B cell (primary cell): Measurements from ENCODE around the gene CYGB. TPM values are rescaled to one million over a fixed set of nuclear protein-coding genes. Genes with fewer than 3 reads are reported as not detected.

Experiments
- ATAC-seq: fragments of 200-7000 bp; cut with Tn5 transposase; one replicate; pipeline ENCODE4 v1.10.0; 2021; ENCODE audit warnings: low read depth, mild to moderate bottlenecking, moderate number of reproducible peaks, moderate library complexity
- CTCF ChIA-PET: fragments of 350-600 bp; sonication (Branson Sonifier 250); formaldehyde crosslinking; loops from one replicate; lab custom pipeline; 2021; ENCODE audit warnings: antibody characterized with exemption, inconsistent platforms; lab: Charles Lee
- POLR2A ChIA-PET: fragments of 350-600 bp; sonication (Branson Sonifier 250); formaldehyde crosslinking; loops from one replicate; lab custom pipeline; 2021; ENCODE audit warnings: antibody characterized with exemption; lab: Charles Lee
- DNase-seq: peaks from one replicate; pipeline ENCODE4 v3.0.0; 2013
- H2AFZ ChIP-seq: 2 replicates; pipeline ENCODE4 v1.6.1; 2012; ENCODE audit warnings: mild to moderate bottlenecking, low read depth, low read length; ENCODE audit not compliant: insufficient read depth, poor library complexity, severe bottlenecking
- H3K27ac ChIP-seq, 2 donors: 1 replicate in 1 of 2; 2 replicates in 1 of 2; pipeline ENCODE4 v1.5.1; 2012 to 2013; ENCODE audit warnings: low read length in 2 of 2, mild to moderate bottlenecking in 2 of 2, moderate library complexity in 1 of 2
- H3K27me3 ChIP-seq, 4 experiments: fragments of 200-600 bp in 1 of 4; sonication (generic) in 1 of 4; replicated peaks in 1 of 4; 1 replicate in 2 of 4; 2 replicates in 2 of 4; pipeline versions ENCODE4 v1.6.1 to v1.7.0; 2013 to 2016; ENCODE audit warnings: low read length in 3 of 4, mild to moderate bottlenecking in 2 of 4, mixed read lengths in 1 of 4, moderate library complexity in 1 of 4; ENCODE audit not compliant: insufficient read depth in 4 of 4, control insufficient read depth in 3 of 4; ENCODE audit errors: control extremely low read depth in 1 of 4
- H3K36me3 ChIP-seq, 2 experiments: replicated peaks in 1 of 2; 1 replicate in 1 of 2; 2 replicates in 1 of 2; pipeline versions ENCODE4 v1.6.1 to v1.7.1; 2013; ENCODE audit warnings: low read length in 1 of 2; ENCODE audit not compliant: insufficient read depth in 2 of 2, control insufficient read depth in 1 of 2; ENCODE audit errors: control extremely low read depth in 1 of 2, extremely low read depth in 1 of 2
- H3K4me1 ChIP-seq, 2 donors: fragments of 200-600 bp in 1 of 2; sonication (generic) in 1 of 2; 1 replicate in 1 of 2; 2 replicates in 1 of 2; pipeline versions ENCODE4 v1.5.1 to v1.6.1; 2013 to 2017; ENCODE audit warnings: low read length in 2 of 2; ENCODE audit not compliant: control insufficient read depth in 2 of 2, insufficient read depth in 2 of 2
- H3K4me2 ChIP-seq: replicated peaks from 2 replicates; pipeline ENCODE3; 2012; ENCODE audit warnings: mild to moderate bottlenecking, low read depth, low read length; ENCODE audit not compliant: poor library complexity, severe bottlenecking
- H3K4me3 ChIP-seq, 5 experiments: fragments of 200-600 bp in 1 of 5; sonication (generic) in 1 of 5; 1 replicate in 3 of 5; 2 replicates in 2 of 5; pipeline versions ENCODE4 v1.5.1 to v1.7.0; 2011 to 2016; ENCODE audit warnings: low read length in 4 of 5, mild to moderate bottlenecking in 4 of 5, low read depth in 2 of 5, control low read depth in 1 of 5, moderate library complexity in 1 of 5; ENCODE audit not compliant: insufficient read depth in 1 of 5; ENCODE audit errors: control extremely low read depth in 1 of 5, extremely low read depth in 1 of 5
- H3K79me2 ChIP-seq: fragments of 200-600 bp; sonication (generic); one replicate; pipeline ENCODE4 v1.6.0; 2016; ENCODE audit warnings: low read length; ENCODE audit not compliant: control insufficient read depth, insufficient read depth
- H3K9ac ChIP-seq: fragments of 200-600 bp; sonication (generic); 2 replicates; pipeline ENCODE4 v1.6.1; 2017; ENCODE audit warnings: mild to moderate bottlenecking, low read length, moderate library complexity
- H3K9me3 ChIP-seq, 3 donors: one replicate each; pipeline versions ENCODE4 v1.6.1 to v1.7.1; 2013; ENCODE audit warnings: low read length in 2 of 3; ENCODE audit not compliant: control insufficient read depth in 2 of 3, insufficient read depth in 1 of 3; ENCODE audit errors: control extremely low read depth in 1 of 3
- H4K20me1 ChIP-seq: 2 replicates; pipeline ENCODE4 v1.6.0; 2012; ENCODE audit warnings: mild to moderate bottlenecking, low read length; ENCODE audit not compliant: insufficient read depth, control insufficient read depth, poor library complexity, severe bottlenecking
- H3K27ac Mint-ChIP-seq: one replicate; pipeline ENCODE4 v1.8.0; 2021; ENCODE audit warnings: mixed read lengths
- H3K27me3 Mint-ChIP-seq: one replicate; pipeline ENCODE4 v1.8.0; 2021; ENCODE audit warnings: mixed read lengths
- H3K4me1 Mint-ChIP-seq: one replicate; pipeline ENCODE4 v1.8.0; 2021; ENCODE audit warnings: mixed read lengths
- H3K4me3 Mint-ChIP-seq: one replicate; pipeline ENCODE4 v1.8.0; 2021; ENCODE audit warnings: mixed read lengths
- H3K9me3 Mint-ChIP-seq: one replicate; pipeline ENCODE4 v1.8.0; 2022; ENCODE audit warnings: mixed read lengths; ENCODE audit not compliant: insufficient read depth
- EZH2 ChIP-seq: IDR thresholded peaks from 2 replicates; pipeline ENCODE4 v1.6.1; 2012; ENCODE audit warnings: borderline replicate concordance, low read depth, mild to moderate bottlenecking, moderate library complexity, low read length; ENCODE audit not compliant: insufficient read depth, poor library complexity, severe bottlenecking
- WGBS: methylation state at CpG from one replicate; pipeline ENCODE4 v1.1.5; 2013; ENCODE audit warnings: missing lambda C conversion rate; ENCODE audit not compliant: insufficient coverage; 5-methylcytosine and 5-hydroxymethylcytosine counted together
- intact Hi-C: fragments of 100-400 bp; cut with micrococcal nuclease; formaldehyde crosslinking; loops from one replicate; pipeline ENCODE4 v1.10.0; 2022
- polyA plus RNA-seq: library from polyadenylated mRNA; depleted of rRNA; stranded (reverse); fragments of >200 nt; gene quantifications from 2 replicates; pipeline ENCODE4 v1.2.3, GENCODE V29; 2012
- total RNA-seq, 2 donors: library from RNA; stranded (reverse); fragments of 120-200 nt in 1 of 2; gene quantifications; 1 replicate in 1 of 2; 2 replicates in 1 of 2; pipeline versions ENCODE4 v1.2.3 to v1.2.4, GENCODE V29; 2013 to 2022
- TF ChIP-seq, protein P1 (sequence below): fragments of 200-600 bp; IDR thresholded peaks from one replicate; pipeline ENCODE4 v1.8.0; 2022; ENCODE audit warnings: antibody characterized with exemption, mild to moderate bottlenecking

CYGB gene
- total and polyA plus RNA-seq, 2 donors (not counting 1 experiment from before 2014, with no cell fraction given), result 0.42 to 2.7 TPM

DNA sequence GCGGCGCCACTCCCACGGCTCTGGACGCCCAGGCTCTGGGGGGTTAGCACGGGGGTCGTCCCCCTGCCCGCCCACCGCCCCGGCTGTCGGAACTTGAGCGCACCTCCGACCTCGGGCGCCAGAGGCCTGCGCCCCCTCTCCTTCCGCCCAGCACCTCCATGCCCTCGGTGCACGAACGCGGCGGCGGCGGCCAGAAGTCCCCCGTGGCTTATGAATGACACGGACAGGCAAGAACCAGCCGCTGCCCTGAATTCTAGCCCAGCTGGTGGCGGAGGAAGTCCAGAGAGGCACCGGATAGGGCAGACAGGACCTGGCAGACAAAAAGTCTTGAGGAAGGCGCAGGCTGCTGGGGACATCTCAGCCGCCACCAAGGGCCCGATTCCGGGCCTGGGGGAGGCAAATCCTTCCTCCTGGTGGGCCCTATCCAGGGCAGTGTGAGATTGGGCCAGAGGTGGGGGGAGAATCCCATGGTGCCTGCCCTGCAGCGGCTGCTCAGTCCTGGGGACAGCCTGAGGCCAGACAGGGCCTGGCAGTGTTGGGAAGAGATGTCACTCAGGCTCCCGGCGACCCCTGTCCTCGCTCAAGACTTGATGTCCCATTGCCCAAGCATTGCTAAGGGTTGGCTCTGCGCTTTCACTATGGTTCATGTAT is 897 bp upstream of the CYGB start:
- intact Hi-C loops, result no loop called here
- peaks cover 24% of the 10 kb centered on the region for H3K4me1 Mint-ChIP-seq
- peak overlapping the region; percentile 56 for H3K9ac ChIP-seq
- peak overlapping the region; percentile 85 for H3K4me2 ChIP-seq
- H3K9me3 Mint-ChIP-seq, result no peaks in the 10 kb centered on the region
- peak overlapping the region; percentile 76 for H3K4me3 Mint-ChIP-seq
- ATAC-seq (no peak), DNase-seq (peak; percentile 41)
- peaks cover 30% of the 10 kb centered on the region for H3K27me3 Mint-ChIP-seq
- CTCF ChIA-PET, result interaction anchor here (0.7 to 3.6 kb wide), 8 partner anchors 9 to 28 kb away, joined by 3 to 18 read pairs (median 3); no protein-coding TSS in a partner anchor
- H4K20me1 ChIP-seq, result peaks cover 10% of the 10 kb centered on the region
- POLR2A ChIA-PET, result no interaction called here
- no peak overlapping the region for H3K27ac Mint-ChIP-seq
- peaks cover 0 to 42% (median 18%) of the 10 kb centered on the region in 4 experiments for H3K27me3 ChIP-seq
- 25% methylated on average over 37 of the region's 37 CpGs for WGBS
- peaks cover 27% of the 10 kb centered on the region for H3K79me2 ChIP-seq
- peaks cover 0 to 6% (median 0%) of the 10 kb centered on the region in 3 donors for H3K9me3 ChIP-seq
- H3K4me3 ChIP-seq, result peak overlapping the region in 3 of 5 experiments; percentile 39 to 47 (median 41)
- H3K27ac ChIP-seq, result no peak overlapping the region
- H3K4me1 ChIP-seq, result peaks cover 15 to 27% of the 10 kb centered on the region in 2 donors
- peak overlapping the region; percentile 22 for H2AFZ ChIP-seq
- H3K36me3 ChIP-seq, result no peaks in the 10 kb centered on the region
- TF ChIP-seq, protein P1, sequence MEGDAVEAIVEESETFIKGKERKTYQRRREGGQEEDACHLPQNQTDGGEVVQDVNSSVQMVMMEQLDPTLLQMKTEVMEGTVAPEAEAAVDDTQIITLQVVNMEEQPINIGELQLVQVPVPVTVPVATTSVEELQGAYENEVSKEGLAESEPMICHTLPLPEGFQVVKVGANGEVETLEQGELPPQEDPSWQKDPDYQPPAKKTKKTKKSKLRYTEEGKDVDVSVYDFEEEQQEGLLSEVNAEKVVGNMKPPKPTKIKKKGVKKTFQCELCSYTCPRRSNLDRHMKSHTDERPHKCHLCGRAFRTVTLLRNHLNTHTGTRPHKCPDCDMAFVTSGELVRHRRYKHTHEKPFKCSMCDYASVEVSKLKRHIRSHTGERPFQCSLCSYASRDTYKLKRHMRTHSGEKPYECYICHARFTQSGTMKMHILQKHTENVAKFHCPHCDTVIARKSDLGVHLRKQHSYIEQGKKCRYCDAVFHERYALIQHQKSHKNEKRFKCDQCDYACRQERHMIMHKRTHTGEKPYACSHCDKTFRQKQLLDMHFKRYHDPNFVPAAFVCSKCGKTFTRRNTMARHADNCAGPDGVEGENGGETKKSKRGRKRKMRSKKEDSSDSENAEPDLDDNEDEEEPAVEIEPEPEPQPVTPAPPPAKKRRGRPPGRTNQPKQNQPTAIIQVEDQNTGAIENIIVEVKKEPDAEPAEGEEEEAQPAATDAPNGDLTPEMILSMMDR, result no peak
- peak; percentile 24 for TF ChIP-seq EZH2

DNA sequence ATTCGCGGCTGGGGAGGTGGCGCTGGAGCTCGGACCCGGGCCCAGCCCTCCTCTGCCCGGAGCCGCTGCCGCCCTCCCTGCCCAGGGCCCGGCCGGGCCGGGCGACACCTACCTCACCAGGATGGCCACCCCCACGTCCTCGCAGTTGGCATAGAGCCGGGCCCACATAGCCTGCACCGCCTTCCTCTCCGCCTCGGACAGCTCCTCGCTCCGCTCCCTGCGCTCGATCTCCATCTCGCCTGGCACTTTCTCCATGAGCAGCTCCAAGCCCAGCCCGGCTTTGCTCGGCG is 276 bp downstream of the CYGB start:
- Mint-ChIP-seq H3K9me3 (no peaks in the 10 kb centered on the region), H3K4me1 (peaks cover 26% of the 10 kb centered on the region), H3K27me3 (peaks cover 25% of the 10 kb centered on the region), H3K4me3 (peak overlapping the region; percentile 69), H3K27ac (no peak overlapping the region)
- Histone ChIP-seq H3K4me3 (peak overlapping the region in 3 of 5 experiments; percentile 15 to 29 (median 23)), H3K27me3 (peaks cover 0 to 39% (median 17%) of the 10 kb centered on the region in 4 experiments), H3K4me2 (peak overlapping the region; percentile 85), H3K4me1 (peaks cover 15 to 27% of the 10 kb centered on the region in 2 donors), H3K27ac (no peak overlapping the region), H3K9ac (no peak overlapping the region), H2AFZ (no peak overlapping the region), H4K20me1 (peaks cover 10% of the 10 kb centered on the region), H3K36me3 (no peaks in the 10 kb centered on the region), H3K79me2 (peaks cover 36% of the 10 kb centered on the region), H3K9me3 (peaks cover 0 to 6% (median 0%) of the 10 kb centered on the region in 3 donors)
- DNase-seq (peak; percentile 26), ATAC-seq (peak; percentile 8)
- POLR2A ChIA-PET, result no interaction called here
- intact Hi-C loops, result no loop called here
- TF ChIP-seq EZH2, result no peak
- TF ChIP-seq, protein P1, result no peak
- WGBS, result 11% methylated on average over 26 of the region's 26 CpGs
- CTCF ChIA-PET, result interaction anchor here (2.2 to 2.5 kb wide), 2 partner anchors 9 to 14 kb away, joined by 6 to 16 read pairs; no protein-coding TSS in a partner anchor
